HG03139 (cell line): ENCODE data around the gene EPHA2.
"Not testable (repeated sequence)": the region's sequence is repeated elsewhere in the genome, so short reads cannot be mapped to it uniquely, and the experiment has no call there.

ENCODE experiments used
- ATAC-seq: cut with Tn5 transposase; IDR thresholded peaks from one replicate; pipeline ENCODE4 v1.9.1; 2021; ENCODE audit not compliant: unreplicated experiment

EPHA2 gene

DNA sequence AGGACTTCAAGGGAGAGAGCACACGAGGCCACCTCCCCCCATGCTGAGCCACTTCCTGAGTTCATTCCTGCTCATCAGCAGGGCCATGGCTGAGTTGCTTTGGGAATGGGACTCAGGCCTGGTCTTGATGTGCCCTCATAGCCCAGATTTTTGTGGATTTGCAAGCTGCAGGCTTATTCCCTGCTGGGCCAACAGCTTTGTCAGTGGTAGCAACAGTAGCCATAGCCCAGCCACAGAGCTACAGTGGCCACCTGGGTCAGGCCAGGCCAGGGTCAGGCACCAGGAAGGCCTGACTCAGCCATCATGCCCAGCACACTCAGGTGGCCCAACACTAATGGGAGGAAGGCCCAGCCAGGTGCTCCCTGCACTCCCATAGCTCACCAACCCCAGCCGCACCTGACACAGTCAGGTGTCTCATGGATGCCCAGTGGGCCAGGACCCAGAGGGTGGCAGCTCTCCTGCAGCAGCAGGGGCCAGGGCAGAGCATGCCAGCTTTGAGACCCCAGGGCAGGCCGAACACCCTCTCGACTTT is 33.5 kb downstream of the EPHA2 start:
- no peak for ATAC-seq

DNA sequence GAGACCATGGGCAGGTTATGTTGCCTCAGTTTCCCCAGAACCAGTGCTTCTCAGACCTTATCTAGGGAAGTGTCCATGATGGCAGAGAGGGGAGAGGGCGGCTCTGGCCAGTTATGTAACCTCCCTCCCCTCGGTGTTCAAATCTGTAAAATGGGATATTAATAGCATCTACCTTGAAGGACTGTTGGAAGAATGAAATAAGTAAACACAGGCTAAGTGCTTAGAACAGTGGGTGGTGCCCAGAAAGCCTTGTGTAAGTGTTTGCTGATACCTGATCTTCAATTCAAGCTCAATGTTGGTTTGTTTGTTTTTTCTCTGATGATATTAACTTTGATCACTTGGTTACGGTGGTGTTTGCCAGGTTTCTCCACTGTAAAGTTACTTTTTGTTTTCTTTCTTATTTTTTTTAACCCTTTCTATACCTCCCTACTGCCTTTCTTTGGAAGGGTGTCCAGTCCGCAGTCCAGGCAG is 34.9 kb downstream of the EPHA2 start:
- ATAC-seq, result no peak

DNA sequence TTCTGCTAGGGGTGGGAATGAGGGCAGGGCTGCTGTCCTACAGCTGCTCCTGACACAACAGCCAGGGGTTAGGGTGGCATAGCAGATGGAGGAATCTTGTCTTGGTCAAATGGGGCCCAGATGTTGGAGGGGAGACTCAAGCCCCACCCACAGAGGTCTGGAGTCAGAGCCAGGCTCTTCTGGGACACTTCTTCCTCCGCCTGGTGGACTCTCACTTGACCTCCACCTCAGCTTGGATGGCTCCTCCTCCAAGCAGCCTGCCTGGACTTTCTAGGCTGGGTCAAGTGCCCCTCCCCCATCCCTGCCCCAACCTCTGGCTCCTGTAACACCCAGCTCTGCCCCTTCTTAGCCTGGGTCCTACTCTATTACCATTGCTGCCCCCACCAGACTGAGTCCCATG is 35.5 kb downstream of the EPHA2 start:
- ATAC-seq, result no peak

DNA sequence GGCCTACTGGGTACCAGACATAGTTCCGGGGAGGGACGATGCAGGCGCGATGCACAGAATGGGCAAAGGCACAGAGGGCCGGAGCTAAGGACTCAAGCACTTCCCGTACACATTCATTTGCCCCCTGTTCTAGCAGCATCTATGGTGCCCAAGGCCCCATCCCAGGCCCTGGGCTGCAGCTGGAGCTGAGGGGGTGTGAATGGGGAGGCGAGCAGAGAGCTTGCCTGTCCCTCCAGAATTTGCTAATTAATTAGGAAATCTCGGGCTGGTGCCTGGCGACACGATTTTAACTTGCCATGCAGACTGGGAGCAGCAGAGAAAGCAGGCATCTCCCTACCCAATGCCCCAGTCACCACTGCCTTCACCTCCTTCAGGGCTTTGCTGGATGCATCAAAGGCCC is 35.9 kb downstream of the EPHA2 start:
- ATAC-seq, result no peak

DNA sequence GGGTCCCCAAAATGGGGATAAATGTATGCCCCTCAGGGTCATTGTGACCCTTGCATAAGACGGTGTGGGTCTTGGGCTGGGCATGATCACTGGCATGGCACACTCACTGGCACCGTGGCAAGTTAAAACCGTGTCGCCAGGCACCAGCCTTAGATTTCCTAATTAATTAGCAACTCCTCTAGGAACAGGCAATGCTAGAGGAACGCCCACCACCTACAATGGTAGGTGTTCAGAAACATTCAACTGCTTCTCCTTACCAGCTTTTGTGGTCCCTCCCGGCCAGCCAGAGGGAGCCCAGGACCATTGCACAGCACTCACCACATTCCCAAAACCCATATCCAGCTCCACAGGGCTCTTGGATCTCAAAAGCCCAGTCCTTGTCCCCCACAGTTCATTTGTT is 36.4 kb downstream of the EPHA2 start:
- ATAC-seq, result no peak

DNA sequence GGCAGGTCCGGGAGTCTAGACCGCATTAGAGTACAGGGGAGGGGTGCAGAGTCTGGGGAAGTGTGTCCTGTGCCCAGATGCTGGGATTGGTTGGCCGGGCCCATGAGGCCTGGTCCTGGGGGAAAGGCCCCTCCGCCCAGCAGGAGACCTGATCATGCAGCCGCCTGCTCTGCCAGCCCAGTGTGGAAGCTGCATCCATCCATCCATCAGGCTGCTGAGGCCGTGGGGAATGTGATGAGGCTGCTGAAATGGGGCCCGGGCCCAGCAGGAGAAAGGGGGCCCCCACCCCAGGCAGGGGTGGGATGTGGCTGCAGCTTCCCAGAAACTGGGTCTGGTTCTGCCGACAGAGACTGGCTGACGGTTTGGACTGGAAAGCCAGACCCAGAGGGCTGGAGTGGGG is 37.2 kb downstream of the EPHA2 start:
- ATAC-seq, result no peak

DNA sequence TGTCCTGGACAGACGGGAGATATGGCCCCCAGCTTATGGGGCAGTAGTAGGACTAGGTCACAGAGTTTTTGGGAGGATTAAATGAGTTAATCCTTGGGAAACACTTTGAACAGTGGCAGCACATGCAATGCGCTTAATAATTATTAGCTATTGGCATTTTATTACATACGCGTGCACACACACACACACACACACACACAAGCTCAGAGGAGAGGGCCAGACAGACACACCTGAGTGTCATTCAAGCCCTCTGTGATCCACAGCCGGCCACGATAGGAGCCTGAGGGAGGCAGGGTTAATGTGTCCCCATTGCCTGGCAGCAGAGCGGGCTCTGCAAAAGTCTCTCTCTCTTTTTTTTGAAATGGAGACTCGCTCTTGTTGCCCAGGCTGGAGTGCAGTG is 37.9 kb downstream of the EPHA2 start:
- ATAC-seq, result no peak

DNA sequence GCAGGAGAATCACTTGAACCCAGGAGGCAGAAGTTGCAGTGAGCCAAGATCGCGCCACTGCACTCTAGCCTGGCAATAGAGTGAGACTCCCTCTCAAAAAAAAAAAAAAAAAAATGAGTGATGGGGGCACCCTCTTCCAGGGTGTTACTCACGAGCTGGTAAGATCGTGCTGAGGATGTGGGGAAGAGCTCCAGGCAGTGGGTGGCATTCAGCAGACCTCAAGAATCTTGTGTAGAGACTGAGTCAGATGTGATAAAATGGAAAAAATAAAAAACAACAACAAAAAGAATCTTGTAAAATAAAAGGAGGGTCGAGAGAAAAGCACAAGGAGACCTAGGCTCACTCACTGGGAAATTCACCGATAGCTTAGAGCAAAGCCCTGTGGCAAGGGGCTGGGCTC is 38.5 kb downstream of the EPHA2 start:
- ATAC-seq, result no peak

DNA sequence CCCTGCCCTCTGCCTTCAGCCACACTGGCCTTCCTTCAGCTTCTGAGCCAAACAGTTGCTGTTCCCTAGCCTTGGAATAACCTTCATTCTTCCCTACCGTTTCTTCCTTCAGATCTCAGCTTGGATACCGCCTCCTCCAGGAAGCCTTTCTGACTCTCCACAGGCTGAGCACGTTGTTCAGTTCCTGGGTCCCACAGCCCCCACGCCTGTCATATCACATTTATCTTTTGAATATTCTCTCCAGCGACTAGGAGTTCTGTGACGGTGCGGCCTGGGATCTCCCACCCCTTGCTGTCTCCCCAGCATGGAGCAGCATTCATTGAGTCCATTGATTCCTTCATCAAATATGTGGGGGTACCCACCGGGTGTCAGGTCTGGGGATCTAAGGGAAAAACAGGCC is 39.2 kb downstream of the EPHA2 start:
- no peak for ATAC-seq

DNA sequence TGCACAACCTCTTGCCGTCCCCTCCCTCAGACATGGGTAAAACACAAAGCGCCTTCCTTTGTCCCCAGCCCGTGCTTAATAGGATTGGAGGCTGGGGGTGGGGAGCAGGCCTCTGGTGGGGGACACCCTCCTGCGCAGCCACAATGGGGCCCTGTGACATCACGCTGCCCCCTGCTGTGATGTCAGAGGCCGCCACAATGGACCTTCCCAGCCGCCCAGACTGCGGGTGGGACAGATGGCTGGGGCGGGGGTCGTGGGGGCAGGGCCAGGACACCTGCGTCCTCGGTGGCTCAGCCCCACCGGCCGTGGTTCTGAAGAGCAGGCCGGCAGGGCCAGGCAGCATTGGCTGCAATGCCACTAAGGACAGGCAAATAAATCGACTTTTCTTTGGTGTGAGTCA is 39.9 kb downstream of the EPHA2 start:
- ATAC-seq, result no peak

DNA sequence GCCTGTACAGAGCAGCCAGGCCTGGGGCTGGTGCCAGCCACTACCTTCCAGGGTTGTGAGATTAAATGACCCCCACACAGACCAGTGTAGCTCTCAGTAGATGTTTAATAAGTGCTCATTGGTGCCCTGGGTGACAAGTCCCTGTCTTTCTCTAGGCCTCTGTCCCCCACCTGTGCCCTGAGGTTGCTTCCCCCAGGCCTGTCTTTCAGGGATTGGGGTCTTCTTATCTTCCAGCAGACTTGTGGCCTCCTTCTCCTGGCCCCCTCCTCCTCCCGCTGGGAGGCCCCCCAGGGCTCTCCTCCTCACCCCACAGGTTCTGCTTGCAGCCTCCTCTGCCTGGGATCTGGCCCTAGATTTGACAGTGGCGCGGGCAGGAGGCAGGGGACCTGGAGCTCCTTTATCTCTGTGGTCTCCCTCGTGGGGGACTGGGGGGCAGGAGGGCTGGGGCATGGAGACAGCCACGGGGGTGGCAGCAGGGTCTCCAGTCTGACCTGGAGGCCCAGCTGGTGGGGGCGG is 40.3 kb downstream of the EPHA2 start:
- ATAC-seq, result no peak

DNA sequence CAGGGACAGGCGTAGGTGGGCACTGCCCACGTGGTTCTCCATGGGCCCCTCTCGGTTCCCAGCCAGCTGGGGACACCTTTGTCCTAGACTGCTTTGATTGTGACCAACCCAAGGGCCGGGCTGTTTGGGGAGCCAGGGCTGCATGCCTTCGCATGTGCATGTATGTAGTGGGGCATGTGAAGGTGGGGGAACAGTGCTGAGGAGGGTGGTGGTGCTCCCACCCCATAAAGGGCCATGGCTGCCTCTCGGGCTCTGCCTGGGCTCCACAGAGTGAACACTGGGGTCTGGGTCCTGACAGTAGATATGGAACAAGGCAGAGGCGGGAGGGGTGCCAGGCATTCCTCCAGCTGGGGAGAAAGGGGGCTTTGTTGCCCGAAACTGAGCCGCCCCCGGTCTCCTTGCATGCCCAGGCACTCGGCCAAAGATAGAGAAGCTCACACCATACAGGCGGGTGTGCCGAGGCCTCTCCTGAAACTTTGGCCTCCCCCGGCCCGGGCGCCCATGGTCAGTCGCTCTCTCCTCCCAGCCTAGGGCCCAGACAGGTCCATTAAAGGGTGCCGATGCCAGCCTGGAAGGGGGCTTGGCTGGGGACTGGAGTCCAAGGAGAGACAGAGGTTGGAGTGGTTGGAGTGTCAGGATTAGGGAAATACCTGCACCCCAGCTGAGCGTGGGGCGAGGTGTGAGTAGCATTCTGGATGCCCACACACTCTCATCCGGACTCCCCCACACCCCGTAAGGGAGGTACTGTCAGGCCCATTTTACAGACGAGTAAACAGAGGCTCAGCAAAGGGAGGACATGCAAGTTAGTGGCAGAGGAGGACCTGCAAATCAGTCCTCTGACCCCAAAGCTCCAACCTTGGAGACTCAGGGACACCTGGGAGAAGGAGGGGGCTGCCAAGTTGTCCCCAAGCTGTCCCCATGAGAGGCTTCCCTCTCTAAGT is 41.1 kb downstream of the EPHA2 start:
- ATAC-seq, result no peak

DNA sequence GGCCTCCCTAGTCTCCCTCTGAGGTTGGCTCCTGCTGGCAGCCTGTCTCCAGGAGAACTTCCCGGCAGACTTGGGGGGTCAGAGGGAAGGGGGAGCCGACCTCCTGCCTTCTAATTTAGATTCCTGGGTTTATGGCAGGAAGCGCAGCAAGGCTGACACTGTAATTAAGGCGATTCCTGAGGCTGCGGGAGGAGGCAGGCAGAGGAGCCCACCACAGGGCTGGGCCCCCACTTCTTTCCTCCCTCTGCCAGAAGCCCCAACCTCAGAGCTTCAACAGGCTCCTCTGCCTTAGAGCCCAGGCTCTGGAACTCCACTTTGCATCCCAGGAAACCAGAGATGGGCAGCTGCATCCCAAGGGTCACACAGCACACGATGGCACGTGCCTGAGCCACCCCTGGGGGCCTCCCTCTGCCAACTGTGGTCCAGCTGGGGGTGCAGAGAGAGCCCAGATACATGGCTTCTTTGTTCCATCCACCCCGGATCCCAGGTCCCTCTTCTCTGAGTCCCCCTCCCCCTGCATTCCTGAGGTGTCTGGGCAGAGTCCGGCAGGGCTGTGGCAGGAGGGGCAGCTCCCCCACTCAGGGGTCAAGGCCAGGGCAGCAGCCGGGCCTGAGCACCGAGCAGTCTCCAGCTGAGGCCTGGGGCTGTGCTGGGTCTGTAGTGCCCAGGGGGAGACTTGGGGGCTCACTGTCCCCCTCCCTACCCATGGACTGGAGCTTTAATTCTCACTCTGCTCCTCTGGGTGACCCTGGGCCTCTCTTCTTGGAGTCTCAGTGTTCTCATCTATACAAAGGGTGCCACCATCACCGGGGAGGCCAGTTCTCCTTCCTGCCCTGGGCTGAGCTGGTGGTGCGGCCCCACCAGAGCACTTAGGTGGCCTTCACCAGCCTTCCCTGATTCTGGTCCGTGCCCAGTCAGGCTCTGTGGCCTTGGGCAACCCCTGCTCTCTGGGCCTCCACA is 43.0 kb downstream of the EPHA2 start:
- no peak for ATAC-seq

DNA sequence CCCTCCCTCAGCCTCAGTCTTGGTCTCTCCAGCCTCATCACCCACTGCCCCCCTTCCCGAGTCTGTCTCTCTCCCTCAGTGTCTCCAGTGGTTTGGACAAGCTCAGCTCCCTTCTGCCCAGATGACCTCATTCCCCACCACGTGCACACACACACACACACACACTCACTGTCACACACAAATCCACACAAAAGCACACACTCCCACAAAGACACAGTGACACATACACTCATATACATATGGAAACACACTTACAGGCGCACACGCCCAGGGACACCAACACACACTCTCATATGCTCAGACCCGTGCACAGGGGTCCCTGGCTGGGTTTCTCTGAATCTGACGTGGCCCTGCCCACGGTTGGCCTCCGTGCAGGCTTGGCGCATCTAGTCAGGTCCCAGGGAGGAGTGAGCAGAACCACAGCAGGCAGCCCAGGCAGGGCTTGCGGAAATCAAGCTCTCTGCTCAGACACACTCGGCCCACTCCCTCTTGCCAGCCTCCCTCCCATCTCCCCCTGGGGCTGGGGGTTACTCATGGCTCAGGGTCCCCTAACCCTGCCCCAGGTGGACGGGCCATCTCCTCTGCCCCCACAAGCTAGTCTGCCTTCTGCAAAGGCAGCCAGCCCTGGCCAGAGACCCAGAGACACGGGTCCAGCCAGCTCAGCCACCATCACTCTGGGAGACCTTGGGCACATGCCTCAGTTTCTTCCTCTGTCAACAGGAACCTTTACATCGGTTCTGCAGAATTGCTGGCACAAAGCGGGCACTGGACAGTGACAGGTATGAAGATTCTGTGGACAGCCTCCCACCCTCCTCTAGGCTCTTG is 43.9 kb downstream of the EPHA2 start:
- ATAC-seq, result no peak

DNA sequence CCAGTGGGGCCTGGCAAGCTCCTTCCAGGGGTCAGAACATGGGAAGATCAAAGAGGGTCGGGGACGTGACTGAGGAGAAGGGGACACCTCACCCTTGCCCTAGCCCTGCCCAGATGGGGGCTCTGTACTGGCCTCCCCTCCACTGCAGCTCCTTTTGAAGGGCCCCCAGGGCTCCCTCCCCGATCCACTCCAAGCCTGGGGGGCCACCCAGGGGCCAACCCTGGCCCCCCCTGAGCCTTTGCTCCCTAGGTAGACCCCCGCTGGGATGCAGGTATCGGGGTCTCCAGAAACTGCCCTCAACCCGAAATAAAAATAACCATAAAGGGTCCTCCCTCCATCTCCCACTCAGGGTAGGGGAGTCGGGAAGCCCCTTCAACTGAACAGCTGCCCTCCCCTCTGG is 45.0 kb downstream of the EPHA2 start:
- no peak for ATAC-seq

DNA sequence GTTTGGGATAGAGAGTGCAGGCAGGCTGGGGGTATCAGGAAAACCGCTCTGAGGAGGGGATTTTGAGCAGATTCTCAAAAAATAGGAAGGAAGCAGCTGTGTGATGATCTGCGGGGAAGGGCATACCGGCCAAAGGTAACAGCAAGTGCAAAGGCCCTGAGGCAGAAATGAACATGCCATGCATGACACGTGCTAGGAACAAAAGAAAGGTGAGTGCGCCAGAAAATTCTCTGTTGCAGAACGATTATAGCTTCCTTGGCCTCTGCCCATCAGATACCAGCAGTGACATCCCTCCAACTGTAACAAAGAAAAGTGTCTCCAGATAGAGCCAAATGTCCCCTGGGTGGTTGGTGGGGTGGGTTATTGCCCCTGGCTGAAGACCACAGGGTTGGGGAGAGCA is 45.4 kb downstream of the EPHA2 start:
- no peak for ATAC-seq

DNA sequence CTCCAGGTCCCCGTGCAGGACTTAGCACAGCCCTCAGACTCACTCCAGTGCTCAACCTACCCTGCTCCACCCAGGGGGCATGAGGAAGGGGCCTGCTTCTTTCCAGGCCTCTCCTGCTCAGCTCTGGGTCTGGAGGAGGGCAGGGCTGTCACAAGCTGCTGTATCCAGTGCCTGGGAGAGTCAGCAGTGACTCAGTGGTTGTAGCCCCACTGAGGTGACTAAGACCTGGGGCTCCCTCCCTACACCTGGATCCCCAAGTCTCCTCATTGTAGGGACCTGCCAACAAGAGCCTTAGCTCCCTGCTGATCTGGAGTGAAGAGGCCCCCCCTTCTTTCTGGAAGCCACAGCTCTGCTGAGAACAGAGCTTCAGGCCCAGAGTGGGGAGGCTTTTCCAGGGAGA is 46.3 kb downstream of the EPHA2 start:
- no peak for ATAC-seq

DNA sequence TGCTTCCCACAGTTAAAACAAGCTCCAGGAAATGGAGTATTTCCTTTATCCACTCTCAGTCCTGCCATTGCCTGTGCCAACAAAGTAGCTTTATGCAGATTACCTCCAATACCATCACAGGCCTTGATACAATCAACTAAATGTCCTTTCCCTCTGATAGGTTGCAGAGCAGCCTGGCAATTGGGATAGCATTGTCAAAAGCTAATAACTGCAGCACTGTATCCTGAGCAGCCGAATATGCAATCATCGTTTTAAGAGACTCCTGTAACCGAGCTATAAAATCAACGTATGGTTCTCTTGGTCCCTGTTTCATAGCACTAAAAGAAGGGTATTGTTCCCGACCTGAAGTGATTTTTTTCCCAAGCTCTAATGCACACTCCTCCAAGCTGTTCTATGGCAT is 48.8 kb downstream of the EPHA2 start:
- ATAC-seq, result not testable (repeated sequence)

DNA sequence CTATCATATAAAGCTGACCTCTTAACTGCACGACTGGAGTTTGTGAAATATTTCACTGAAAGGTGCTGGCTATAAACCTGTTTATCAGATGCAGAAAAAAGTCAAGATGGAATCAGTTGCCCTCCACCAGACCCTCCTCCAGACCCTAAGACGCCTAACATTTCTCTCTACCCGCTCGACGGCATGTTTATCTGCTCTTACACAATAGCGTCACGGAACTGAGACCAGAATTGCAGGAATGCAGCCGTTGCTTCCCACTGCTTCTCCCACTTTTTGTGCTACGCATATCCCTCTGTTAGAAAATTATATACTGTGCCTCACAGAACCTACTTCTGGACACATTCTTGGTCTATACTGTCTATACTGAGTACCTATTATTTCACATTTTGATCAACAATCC is 54.2 kb downstream of the EPHA2 start:
- ATAC-seq, result no peak

DNA sequence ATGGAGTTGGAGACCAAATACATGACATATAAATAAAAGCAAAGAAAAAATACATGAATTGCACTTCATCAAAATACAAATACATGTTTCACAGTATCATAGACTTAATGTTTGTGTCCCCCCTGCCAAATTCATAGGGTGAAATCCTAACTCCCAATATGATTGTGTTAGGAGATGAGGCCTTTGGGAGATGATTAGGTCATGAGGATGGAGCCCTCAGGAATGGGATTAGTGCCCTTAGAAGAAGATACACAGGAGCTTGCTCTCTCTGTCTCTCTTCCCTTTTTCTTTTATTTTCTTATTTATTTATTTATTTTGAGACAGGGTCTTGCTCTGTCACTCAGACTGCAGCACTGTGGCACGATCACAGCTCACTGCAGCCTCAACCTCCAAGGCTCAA is 56.5 kb downstream of the EPHA2 start:
- no peak for ATAC-seq
